Caco-2 (cell line): ENCODE results near the gene DOK7. TPM values are rescaled to one million over a fixed set of nuclear protein-coding genes. Genes with fewer than 3 reads are reported as not detected.

Source experiments
- BruUV-seq: library from RNA; stranded (reverse); fragments of 400-500 nt; replicated peaks from 2 replicates; lab custom pipeline; 2021; lab: Mats Ljungman, UMichigan
- CTCF ChIA-PET: fragments of 300-600 bp; sonication (Branson Sonifier 250); formaldehyde crosslinking; loops from one replicate; lab custom pipeline; 2022; ENCODE audit warnings: antibody characterized with exemption; lab: Charles Lee
- POLR2A ChIA-PET: fragments of 300-600 bp; sonication (Branson Sonifier 250); formaldehyde crosslinking; loops from one replicate; lab custom pipeline; 2022; ENCODE audit warnings: antibody characterized with exemption; lab: Charles Lee
- DNase-seq, 2 experiments: peaks; one replicate each; pipeline versions ENCODE4 v3.0.0 to v3.0.0-alpha.2; 2020 to 2022
- H3K27me3 ChIP-seq: replicated peaks from 2 replicates; pipeline ENCODE4 v1.6.0; 2011; ENCODE audit warnings: low read length; ENCODE audit not compliant: control insufficient read depth, insufficient read depth
- H3K36me3 ChIP-seq: 2 replicates; pipeline ENCODE4 v1.5.1; 2011; ENCODE audit warnings: low read length; ENCODE audit not compliant: control insufficient read depth, insufficient read depth
- H3K4me1 ChIP-seq: fragments of 250-450 bp; sonication (Bioruptor Pico); 2 replicates; pipeline ENCODE4 v1.5.1; 2020; ENCODE audit warnings: mild to moderate bottlenecking
- H3K4me3 ChIP-seq: 2 replicates; pipeline ENCODE4 v1.5.1; 2011; ENCODE audit warnings: low read depth, mild to moderate bottlenecking, control low read depth, low read length
- H3K9me3 ChIP-seq: fragments of 250-450 bp; sonication (Bioruptor Pico); 2 replicates; pipeline ENCODE4 v1.5.1; 2020; ENCODE audit warnings: mild to moderate bottlenecking, moderate library complexity
- H3K27ac Mint-ChIP-seq: one replicate; pipeline ENCODE4 v1.8.0; 2022; ENCODE audit warnings: mixed read lengths; ENCODE audit not compliant: unreplicated experiment
- H3K27me3 Mint-ChIP-seq: one replicate; pipeline ENCODE4 v1.8.0; 2022; ENCODE audit warnings: mixed read lengths; ENCODE audit not compliant: insufficient read depth, unreplicated experiment
- H3K36me3 Mint-ChIP-seq: one replicate; pipeline ENCODE4 v1.8.0; 2022; ENCODE audit warnings: mild to moderate bottlenecking, mixed read lengths; ENCODE audit not compliant: insufficient read depth, unreplicated experiment
- H3K4me1 Mint-ChIP-seq: one replicate; pipeline ENCODE4 v1.8.0; 2022; ENCODE audit warnings: low read depth, mixed read lengths; ENCODE audit not compliant: unreplicated experiment
- H3K4me3 Mint-ChIP-seq: one replicate; pipeline ENCODE4 v1.8.0; 2022; ENCODE audit warnings: mild to moderate bottlenecking, moderate library complexity, mixed read lengths; ENCODE audit not compliant: unreplicated experiment
- H3K9me3 Mint-ChIP-seq: one replicate; pipeline ENCODE4 v1.8.0; 2022; ENCODE audit warnings: mixed read lengths; ENCODE audit not compliant: unreplicated experiment
- CTCF ChIP-seq, 2 experiments: fragments of 200-600 bp in 1 of 2; IDR thresholded peaks; 1 replicate in 1 of 2; 2 replicates in 1 of 2; pipeline versions ENCODE4 v1.5.1 to v1.8.0; 2011 to 2022; ENCODE audit warnings: antibody characterized with exemption in 1 of 2, control low read depth in 1 of 2, inconsistent platforms in 1 of 2, low read depth in 1 of 2, low read length in 1 of 2, mild to moderate bottlenecking in 1 of 2, moderate library complexity in 1 of 2; ENCODE audit not compliant: insufficient read depth in 1 of 2, severe bottlenecking in 1 of 2, unreplicated experiment in 1 of 2
- intact Hi-C: fragments of 100-400 bp; cut with micrococcal nuclease; formaldehyde crosslinking; loops from one replicate; pipeline ENCODE4 v1.10.0; 2022; ENCODE audit not compliant: unreplicated experiment
- total RNA-seq: library from RNA; stranded (reverse); gene quantifications from 2 replicates; pipeline ENCODE4 v1.2.3, GENCODE V29; 2022

The DOK7 gene
- total RNA-seq, 1 experiment from 2014 or later: 0.29 TPM

- no peak for DNase-seq
- intact Hi-C loops: no loop called here
- Histone ChIP-seq H3K36me3 (peaks cover 4% of the 10 kb centered on the region), H3K4me1 (no peaks in the 10 kb centered on the region), H3K27me3 (no peaks in the 10 kb centered on the region), H3K4me3 (no peak overlapping the region), H3K9me3 (no peaks in the 10 kb centered on the region)
- no peaks in the 10 kb centered on the region for H3K9me3 Mint-ChIP-seq
- H3K27ac Mint-ChIP-seq: peak overlapping the region; percentile 60
- no peak for TF ChIP-seq CTCF (IDR thresholded peaks at IDR 0.05; ENCODE audit: insufficient read depth in 1 of 2, low read depth in 1 of 2, low read length in 1 of 2, severe bottlenecking in 1 of 2, unreplicated experiment in 1 of 2)
- peaks cover 33% of the 10 kb centered on the region for H3K36me3 Mint-ChIP-seq
- no peak overlapping the region for H3K4me3 Mint-ChIP-seq
- no peaks in the 10 kb centered on the region for H3K27me3 Mint-ChIP-seq
- no TSS peak for BruUV-seq
- ChIA-PET POLR2A (no interaction called here), CTCF (no interaction called here)
- H3K4me1 Mint-ChIP-seq: no peaks in the 10 kb centered on the region
These were observed 57.9 kb downstream of the DOK7 start for GRCh38 chr4:3520796-3521600.

- POLR2A ChIA-PET: no interaction called here
- peak in 1 of 2 experiments; percentile 15 for DNase-seq
- Histone ChIP-seq H3K36me3 (peaks cover 4% of the 10 kb centered on the region), H3K9me3 (no peaks in the 10 kb centered on the region), H3K4me3 (no peak overlapping the region), H3K4me1 (no peaks in the 10 kb centered on the region), H3K27me3 (no peaks in the 10 kb centered on the region)
- no peak overlapping the region for H3K4me3 Mint-ChIP-seq
- no peaks in the 10 kb centered on the region for H3K27me3 Mint-ChIP-seq
- intact Hi-C loops: no loop called here
- H3K4me1 Mint-ChIP-seq: no peaks in the 10 kb centered on the region
- H3K27ac Mint-ChIP-seq: peak overlapping the region; percentile 60
- CTCF ChIA-PET: no interaction called here
- no TSS peak for BruUV-seq
- TF ChIP-seq CTCF (IDR thresholded peaks at IDR 0.05; ENCODE audit: insufficient read depth in 1 of 2, low read depth in 1 of 2, low read length in 1 of 2, severe bottlenecking in 1 of 2, unreplicated experiment in 1 of 2): no peak
- H3K36me3 Mint-ChIP-seq: peaks cover 25% of the 10 kb centered on the region
- H3K9me3 Mint-ChIP-seq: no peaks in the 10 kb centered on the region
These were observed 58.7 kb downstream of the DOK7 start for GRCh38 chr4:3521621-3522325.

- Mint-ChIP-seq H3K27ac (no peak overlapping the region), H3K36me3 (peaks cover 25% of the 10 kb centered on the region), H3K4me3 (no peak overlapping the region), H3K9me3 (no peaks in the 10 kb centered on the region), H3K27me3 (no peaks in the 10 kb centered on the region), H3K4me1 (no peaks in the 10 kb centered on the region)
- TF ChIP-seq CTCF (IDR thresholded peaks at IDR 0.05; ENCODE audit: insufficient read depth in 1 of 2, low read depth in 1 of 2, low read length in 1 of 2, severe bottlenecking in 1 of 2, unreplicated experiment in 1 of 2): no peak
- Histone ChIP-seq H3K4me1 (no peaks in the 10 kb centered on the region), H3K27me3 (no peaks in the 10 kb centered on the region), H3K9me3 (no peaks in the 10 kb centered on the region), H3K36me3 (peaks cover 4% of the 10 kb centered on the region), H3K4me3 (no peak overlapping the region)
- no TSS peak for BruUV-seq
- intact Hi-C loops: no loop called here
- POLR2A ChIA-PET: no interaction called here
- DNase-seq: no peak
- CTCF ChIA-PET: no interaction called here
These were observed 59.2 kb downstream of the DOK7 start for GRCh38 chr4:3522326-3522640.
